Activated CD8-positive, alpha-beta memory T cell treated with anti-CD3 and anti-CD28 coated beads, Interleukin-2, amount 10 ng/mL, durations not matched to agents 7 days and 5 days (primary cell): ENCODE results near the gene SERPINA1. TPM values are rescaled to one million over a fixed set of nuclear protein-coding genes. Genes with fewer than 3 reads are reported as not detected.
"Not testable (repeated sequence)": the region's sequence is repeated elsewhere in the genome, so short reads cannot be mapped to it uniquely, and the experiment has no call there.

Source experiments
- ATAC-seq: fragments of 150-1000 bp; cut with Tn5 transposase; one replicate; pipeline ENCODE4 v1.10.0; 2021; ENCODE audit warnings: moderate library complexity
- CTCF ChIA-PET: fragments of 350-600 bp; sonication (Branson Sonifier 250); formaldehyde crosslinking; loops from one replicate; lab custom pipeline; 2021; ENCODE audit warnings: antibody characterized with exemption; lab: Charles Lee
- DNase-seq: peaks from one replicate; pipeline ENCODE4 v3.0.0-alpha.2; 2020
- H3K27ac Mint-ChIP-seq: one replicate; pipeline ENCODE4 v1.8.0; 2021; ENCODE audit warnings: mild to moderate bottlenecking, mixed read lengths
- H3K27me3 Mint-ChIP-seq: one replicate; pipeline ENCODE4 v1.8.0; 2021; ENCODE audit warnings: mixed read lengths
- H3K36me3 Mint-ChIP-seq: one replicate; pipeline ENCODE4 v1.8.0; 2021; ENCODE audit warnings: mild to moderate bottlenecking, mixed read lengths
- H3K4me1 Mint-ChIP-seq: one replicate; pipeline ENCODE4 v1.8.0; 2021; ENCODE audit warnings: mixed read lengths
- H3K4me3 Mint-ChIP-seq: one replicate; pipeline ENCODE4 v1.8.0; 2021; ENCODE audit warnings: mild to moderate bottlenecking, moderate library complexity, mixed read lengths
- H3K9me3 Mint-ChIP-seq: one replicate; pipeline ENCODE4 v1.8.0; 2022; ENCODE audit warnings: low read depth, mixed read lengths
- total RNA-seq, 2 experiments: library from RNA; stranded (reverse); gene quantifications; one replicate each; pipeline ENCODE4 v1.2.3, GENCODE V29; 2021

Gene SERPINA1
- under 1 TPM in 1 of 2 experiments, not detected in 1; 0.49 TPM for total RNA-seq

DNA sequence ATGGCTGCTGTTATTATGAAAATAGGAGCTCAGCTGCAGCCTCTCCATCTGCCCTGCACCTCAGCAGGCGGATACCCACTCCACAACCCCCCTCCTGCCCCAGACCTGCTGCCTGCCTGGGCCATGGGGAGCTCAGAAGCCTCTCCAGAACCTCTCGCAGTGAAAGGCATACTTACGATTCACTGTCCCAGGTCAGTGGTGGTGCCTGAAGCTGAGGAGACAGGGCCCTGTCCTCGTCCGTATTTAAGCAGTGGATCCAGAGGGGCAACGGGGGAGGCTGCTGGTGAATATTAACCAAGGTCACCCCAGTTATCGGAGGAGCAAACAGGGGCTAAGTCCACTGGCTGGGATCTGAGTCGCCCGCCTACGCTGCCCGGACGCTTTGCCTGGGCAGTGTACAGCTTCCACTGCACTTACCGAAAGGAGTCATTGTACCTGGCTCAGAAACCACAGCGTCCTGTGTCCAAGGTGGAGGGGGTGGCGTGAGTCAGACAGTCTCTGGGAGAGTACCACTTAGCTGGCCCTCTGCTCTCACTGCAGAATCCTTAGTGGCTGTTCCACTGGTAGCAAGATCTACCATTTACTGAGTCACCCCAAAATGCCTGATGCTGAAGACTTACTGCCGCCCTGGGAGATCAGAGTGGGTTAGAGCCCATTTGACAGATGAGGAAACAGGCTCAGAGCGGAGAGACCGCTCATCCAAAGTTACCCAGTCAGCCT is at the start of gene SERPINA1:
SERPINA1 (minus strand) TSS at position 219 of the 720 bp plus-strand sequence. CDS start 5,365 bp downstream, outside the sequence.
- Mint-ChIP-seq H3K9me3 (no peaks in the 10 kb centered on the region), H3K4me1 (peaks cover 5% of the 10 kb centered on the region), H3K4me3 (no peak within 1 kb of the TSS), H3K27ac (no peak within 1 kb of the TSS), H3K36me3 (no peaks in the 10 kb centered on the region), H3K27me3 (no peaks in the 10 kb centered on the region)
- CTCF ChIA-PET: interaction anchor here (0.9 kb wide), 1 partner anchor 257 kb away, joined by 3 read pairs; no protein-coding TSS in a partner anchor
- ATAC-seq: no peak
- DNase-seq: no peak

GRCh38 chr14:94428610-94429009 is 40.2 kb upstream of the SERPINA1 start:
- ATAC-seq (no peak), DNase-seq (no peak)
- no peaks in the 10 kb centered on the region for H3K9me3 Mint-ChIP-seq
- CTCF ChIA-PET: interaction anchor here (0.7 to 1.4 kb wide), 4 partner anchors 42 to 128 kb away, joined by 3 read pairs; no protein-coding TSS in a partner anchor
- no peak overlapping the region for H3K4me3 Mint-ChIP-seq
- H3K27ac Mint-ChIP-seq: no peak overlapping the region
- peaks cover 23% of the 10 kb centered on the region for H3K27me3 Mint-ChIP-seq
- no peaks in the 10 kb centered on the region for H3K4me1 Mint-ChIP-seq
- no peaks in the 10 kb centered on the region for H3K36me3 Mint-ChIP-seq

GRCh38 chr14:94427016-94427613 is 38.7 kb upstream of the SERPINA1 start:
- peaks cover 2% of the 10 kb centered on the region for H3K4me1 Mint-ChIP-seq
- no peak overlapping the region for H3K4me3 Mint-ChIP-seq
- peaks cover 24% of the 10 kb centered on the region for H3K27me3 Mint-ChIP-seq
- H3K36me3 Mint-ChIP-seq: no peaks in the 10 kb centered on the region
- CTCF ChIA-PET: interaction anchor here (3.0 kb wide), 1 partner anchor 59 kb away, joined by 7 read pairs; no protein-coding TSS in a partner anchor
- ATAC-seq (no peak), DNase-seq (no peak)
- no peaks in the 10 kb centered on the region for H3K9me3 Mint-ChIP-seq
- no peak overlapping the region for H3K27ac Mint-ChIP-seq

GRCh38 chr14:94426526-94426925 is 38.1 kb upstream of the SERPINA1 start:
- DNase-seq: no peak
- Mint-ChIP-seq H3K4me3 (no peak overlapping the region), H3K4me1 (peaks cover 2% of the 10 kb centered on the region), H3K9me3 (no peaks in the 10 kb centered on the region), H3K36me3 (no peaks in the 10 kb centered on the region), H3K27ac (no peak overlapping the region), H3K27me3 (peaks cover 22% of the 10 kb centered on the region)
- no peak for ATAC-seq
- CTCF ChIA-PET: interaction anchor here (3.0 kb wide), 1 partner anchor 60 kb away, joined by 7 read pairs; no protein-coding TSS in a partner anchor

DNA sequence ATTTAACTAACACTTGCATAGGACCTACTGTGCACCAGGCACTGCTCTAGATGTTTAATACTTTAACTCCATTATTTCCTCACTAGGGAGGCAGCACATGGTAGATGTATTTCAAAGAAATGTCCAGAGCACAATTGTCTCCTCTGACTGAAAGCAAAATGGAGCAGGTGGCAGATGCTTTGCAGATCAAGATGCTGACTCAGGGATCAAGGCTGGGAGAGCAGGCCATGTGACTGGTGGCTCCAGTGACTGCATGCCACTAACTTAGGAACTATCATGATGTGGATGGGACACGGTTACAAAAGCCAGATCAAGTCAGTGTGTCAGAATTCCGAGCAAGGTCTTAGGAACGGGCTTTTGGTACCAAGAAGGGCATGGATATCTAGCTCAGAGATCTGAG is 36.0 kb upstream of the SERPINA1 start:
- no peaks in the 10 kb centered on the region for H3K36me3 Mint-ChIP-seq
- no peak for DNase-seq
- H3K9me3 Mint-ChIP-seq: no peaks in the 10 kb centered on the region
- no peak overlapping the region for H3K4me3 Mint-ChIP-seq
- ATAC-seq: no peak
- CTCF ChIA-PET: interaction anchor here (3.0 kb wide), 1 partner anchor 62 kb away, joined by 7 read pairs; no protein-coding TSS in a partner anchor
- H3K27me3 Mint-ChIP-seq: peaks cover 26% of the 10 kb centered on the region
- no peak overlapping the region for H3K27ac Mint-ChIP-seq
- peaks cover 2% of the 10 kb centered on the region for H3K4me1 Mint-ChIP-seq

DNA sequence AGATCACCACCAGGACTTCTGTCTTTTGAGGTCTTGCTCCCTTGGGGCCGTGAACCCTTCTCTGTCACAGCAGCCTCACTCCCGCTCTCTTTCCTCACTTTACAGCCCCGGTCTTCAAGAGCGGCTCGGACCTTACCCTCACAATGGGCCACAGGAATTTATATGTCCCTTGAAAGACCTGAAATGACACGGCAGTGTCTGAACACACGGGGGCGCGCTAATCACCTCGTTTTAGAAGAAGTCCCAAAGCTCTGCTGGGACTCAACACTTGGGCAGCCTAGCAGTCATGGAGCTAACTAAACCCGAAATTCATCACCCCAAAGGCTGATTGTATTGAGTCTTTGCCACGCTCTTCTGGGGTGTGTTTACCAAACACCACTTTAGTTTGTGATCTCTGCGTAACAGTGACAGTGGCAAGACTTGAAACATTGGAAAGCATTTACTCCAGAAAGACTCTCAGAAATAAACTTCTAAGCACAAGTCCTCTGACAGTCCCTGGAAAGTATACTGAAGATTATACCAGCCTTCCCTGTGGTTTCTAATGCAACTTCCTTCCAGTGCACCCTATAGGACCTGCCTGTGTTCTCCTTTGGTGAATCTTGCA is 35.2 kb upstream of the SERPINA1 start:
- H3K27ac Mint-ChIP-seq: no peak overlapping the region
- H3K27me3 Mint-ChIP-seq: peaks cover 25% of the 10 kb centered on the region
- H3K4me1 Mint-ChIP-seq: peaks cover 2% of the 10 kb centered on the region
- H3K4me3 Mint-ChIP-seq: no peak overlapping the region
- no peak for ATAC-seq
- no peaks in the 10 kb centered on the region for H3K9me3 Mint-ChIP-seq
- H3K36me3 Mint-ChIP-seq: no peaks in the 10 kb centered on the region
- DNase-seq: peak; percentile 60
- CTCF ChIA-PET: interaction anchor here (2.0 to 2.6 kb wide), 2 partner anchors 62 to 126 kb away, joined by 7 to 20 read pairs; no protein-coding TSS in a partner anchor

- DNase-seq (no peak), ATAC-seq (no peak)
- Mint-ChIP-seq H3K27me3 (peaks cover 22% of the 10 kb centered on the region), H3K27ac (no peak overlapping the region), H3K4me1 (peaks cover 2% of the 10 kb centered on the region), H3K9me3 (no peaks in the 10 kb centered on the region), H3K4me3 (no peak overlapping the region), H3K36me3 (no peaks in the 10 kb centered on the region)
- CTCF ChIA-PET: interaction anchor here (2.6 kb wide), 1 partner anchor 65 kb away, joined by 20 read pairs; no protein-coding TSS in a partner anchor
Observed at GRCh38 chr14:94421316-94421715, 32.9 kb upstream of the SERPINA1 start.

GRCh38 chr14:94417497-94418205 is 29.2 kb upstream of the SERPINA1 start:
- H3K27me3 Mint-ChIP-seq, CTCF ChIA-PET, ATAC-seq, DNase-seq, H3K27ac Mint-ChIP-seq, H3K9me3 Mint-ChIP-seq, H3K36me3 Mint-ChIP-seq, H3K4me3 Mint-ChIP-seq, H3K4me1 Mint-ChIP-seq: not testable (repeated sequence)

DNA sequence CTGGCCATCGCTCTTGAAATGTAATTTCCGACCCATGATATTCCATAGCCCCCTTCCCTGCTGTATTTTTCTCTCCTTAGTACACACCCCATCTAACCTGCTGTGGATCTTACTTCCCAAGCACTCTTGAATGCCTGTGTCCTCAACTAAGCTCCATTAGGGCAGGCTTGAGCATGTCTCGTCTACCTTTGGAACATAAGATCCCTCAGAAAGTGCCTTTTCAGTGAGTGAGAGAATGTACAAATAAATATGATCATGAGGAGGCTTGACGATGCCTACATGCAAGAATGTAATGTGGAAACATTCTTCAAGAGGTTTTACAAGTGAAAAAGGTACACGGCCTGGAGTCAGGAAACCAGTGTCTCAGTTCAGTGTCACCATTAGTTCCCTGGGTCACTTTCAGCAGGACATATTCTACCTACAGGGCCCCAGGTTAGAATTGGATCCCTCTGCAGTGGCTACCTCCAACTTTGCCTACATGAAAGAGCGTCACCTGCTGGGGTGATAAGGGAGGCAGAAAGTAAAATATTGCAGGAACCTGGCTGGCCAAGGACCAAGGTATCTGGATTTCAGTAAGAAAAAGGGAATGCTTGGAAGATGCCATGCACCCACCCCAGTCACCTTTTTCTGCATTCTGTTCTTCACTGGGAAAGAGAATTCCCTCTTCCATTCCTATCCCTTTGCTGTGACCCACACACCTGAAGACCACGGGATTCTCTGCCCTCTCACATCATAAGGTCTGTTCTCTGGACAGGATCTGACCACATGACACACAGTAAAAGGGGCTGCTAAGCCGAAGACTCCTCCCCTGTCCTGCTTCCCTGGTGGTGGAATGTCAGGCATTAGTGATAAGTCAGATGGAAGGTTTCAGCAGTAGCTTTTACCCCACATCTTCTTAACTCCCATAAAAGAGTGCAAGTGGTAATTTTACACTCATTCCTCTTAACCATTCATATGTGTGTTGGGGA is 24.6 kb upstream of the SERPINA1 start:
- Mint-ChIP-seq H3K36me3 (no peaks in the 10 kb centered on the region), H3K4me3 (no peak overlapping the region), H3K27me3 (peaks cover 8% of the 10 kb centered on the region), H3K9me3 (peaks cover 6% of the 10 kb centered on the region), H3K4me1 (no peaks in the 10 kb centered on the region), H3K27ac (no peak overlapping the region)
- DNase-seq: no peak
- no peak for ATAC-seq
- CTCF ChIA-PET: no interaction called here

DNA sequence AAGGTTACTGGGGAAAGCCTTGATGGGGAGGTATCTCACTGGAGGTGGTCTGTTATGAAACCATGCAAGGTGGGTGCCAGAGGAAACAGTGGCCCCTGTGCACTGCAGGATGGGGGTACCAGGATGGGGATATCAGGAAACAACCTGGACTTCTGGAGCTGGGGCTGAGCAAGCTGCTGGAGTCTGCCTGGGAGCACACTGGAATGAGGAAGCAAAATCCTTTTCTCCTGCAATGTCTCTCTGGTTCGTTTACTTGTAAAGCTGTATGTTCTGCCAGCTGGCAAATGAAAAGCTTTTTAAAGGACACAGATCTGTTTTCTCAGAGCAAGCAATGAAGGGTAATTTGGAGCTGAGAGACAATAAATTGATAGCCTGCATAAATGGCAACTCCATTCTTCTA is 23.2 kb upstream of the SERPINA1 start:
- Mint-ChIP-seq H3K27ac (no peak overlapping the region), H3K27me3 (peaks cover 8% of the 10 kb centered on the region), H3K9me3 (peaks cover 6% of the 10 kb centered on the region), H3K36me3 (no peaks in the 10 kb centered on the region), H3K4me1 (no peaks in the 10 kb centered on the region), H3K4me3 (no peak overlapping the region)
- ATAC-seq: no peak
- CTCF ChIA-PET: no interaction called here
- no peak for DNase-seq

DNA sequence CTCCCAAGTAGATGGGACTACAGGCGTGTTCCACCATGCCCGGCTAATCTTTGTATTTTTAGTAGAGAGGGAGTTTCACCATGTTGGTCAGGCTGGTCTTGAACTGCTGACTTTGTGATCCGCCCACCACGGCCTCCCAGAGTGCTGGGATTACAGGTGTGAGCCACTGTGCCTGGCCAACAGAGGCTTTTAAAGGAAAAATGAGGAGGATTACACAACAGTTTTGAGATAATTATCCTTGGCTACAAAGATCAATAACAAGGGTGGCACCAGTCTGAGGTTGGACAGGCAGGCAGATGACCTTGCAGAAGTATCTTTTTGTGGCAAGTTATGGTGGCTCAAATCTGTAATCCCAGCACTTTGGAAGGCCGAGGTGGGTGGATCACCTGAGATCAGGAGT is 21.0 kb upstream of the SERPINA1 start:
- ATAC-seq, H3K36me3 Mint-ChIP-seq, H3K4me1 Mint-ChIP-seq, H3K27ac Mint-ChIP-seq, H3K9me3 Mint-ChIP-seq, DNase-seq, CTCF ChIA-PET, H3K4me3 Mint-ChIP-seq: not testable (repeated sequence)
- H3K27me3 Mint-ChIP-seq: peaks cover 10% of the 10 kb centered on the region

DNA sequence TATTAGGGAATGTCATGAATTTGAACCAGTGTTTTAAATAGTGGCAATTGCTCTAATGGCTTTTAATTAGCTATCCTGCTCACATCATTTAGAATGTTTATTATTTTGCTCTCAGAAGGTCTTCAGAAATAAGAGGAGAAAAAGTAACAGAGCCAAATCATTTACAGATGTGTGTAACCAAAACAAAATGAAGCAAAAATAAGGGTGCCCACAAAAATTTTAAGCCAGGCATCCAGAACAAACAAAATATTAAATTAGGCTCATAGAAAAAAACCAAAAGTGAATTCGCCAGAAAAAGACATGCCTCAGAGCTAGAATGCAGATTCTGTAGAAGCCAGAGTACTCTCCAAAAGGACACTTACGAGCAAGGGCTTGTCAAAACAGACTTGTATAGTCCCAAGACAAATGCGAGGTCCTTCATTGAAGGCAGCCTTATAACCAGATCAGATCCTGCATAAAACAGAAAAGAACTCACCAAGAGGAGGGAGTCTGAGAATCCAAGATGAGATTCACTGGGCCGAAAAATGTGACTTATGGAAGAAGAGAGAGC is 20.2 kb upstream of the SERPINA1 start:
- CTCF ChIA-PET: no interaction called here
- no peaks in the 10 kb centered on the region for H3K36me3 Mint-ChIP-seq
- no peak for ATAC-seq
- no peaks in the 10 kb centered on the region for H3K4me1 Mint-ChIP-seq
- no peak for DNase-seq
- H3K27ac Mint-ChIP-seq: no peak overlapping the region
- H3K9me3 Mint-ChIP-seq: peaks cover 4% of the 10 kb centered on the region
- no peak overlapping the region for H3K4me3 Mint-ChIP-seq
- H3K27me3 Mint-ChIP-seq: peaks cover 10% of the 10 kb centered on the region
